BLaER1 treated with 17β-estradiol and CSF1 and Interleukin-3, amounts not matched to agents 10 nM and 100 nM (cell line): ENCODE data around the gene ZC3H7B.
"Not testable (repeated sequence)": the region's sequence is repeated elsewhere in the genome, so short reads cannot be mapped to it uniquely, and the experiment has no call there.

Experiments
- H3K27ac ChIP-seq, 11 experiments: shearing (Covaris generic); formaldehyde crosslinking; 2 replicates each; pipeline ENCODE4 v1.8.1; 2022
- H3K27me3 ChIP-seq, 11 experiments: shearing (Covaris generic); formaldehyde crosslinking; 2 replicates each; pipeline ENCODE4 v1.8.1; 2022
- H3K36me3 ChIP-seq, 11 experiments: shearing (Covaris generic); formaldehyde crosslinking; 2 replicates each; pipeline ENCODE4 v1.8.1; 2022
- H3K4me1 ChIP-seq, 10 experiments: shearing (Covaris generic); formaldehyde crosslinking; 2 replicates each; pipeline ENCODE4 v1.8.1; 2022
- H3K4me2 ChIP-seq, 11 experiments: shearing (Covaris generic); formaldehyde crosslinking; 2 replicates each; pipeline ENCODE4 v1.8.1; 2022
- H3K4me3 ChIP-seq, 10 experiments: shearing (Covaris generic); formaldehyde crosslinking; 2 replicates each; pipeline ENCODE4 v1.8.1; 2022
- H3K9ac ChIP-seq, 11 experiments: shearing (Covaris generic); formaldehyde crosslinking; 2 replicates each; pipeline ENCODE4 v1.8.1; 2022
- H3K9me3 ChIP-seq, 11 experiments: shearing (Covaris generic); formaldehyde crosslinking; replicated peaks in 1 of 11; 2 replicates each; pipeline ENCODE4 v1.8.1; 2022
- H4K20me1 ChIP-seq, 11 experiments: shearing (Covaris generic); formaldehyde crosslinking; 2 replicates each; pipeline ENCODE4 v1.8.1; 2022
- Cebpa-rat ChIP-seq, 11 experiments: shearing (Covaris generic); IDR thresholded peaks; 2 replicates each; pipeline ENCODE4 v1.8.1; 2022

ZC3H7B gene, protein sequence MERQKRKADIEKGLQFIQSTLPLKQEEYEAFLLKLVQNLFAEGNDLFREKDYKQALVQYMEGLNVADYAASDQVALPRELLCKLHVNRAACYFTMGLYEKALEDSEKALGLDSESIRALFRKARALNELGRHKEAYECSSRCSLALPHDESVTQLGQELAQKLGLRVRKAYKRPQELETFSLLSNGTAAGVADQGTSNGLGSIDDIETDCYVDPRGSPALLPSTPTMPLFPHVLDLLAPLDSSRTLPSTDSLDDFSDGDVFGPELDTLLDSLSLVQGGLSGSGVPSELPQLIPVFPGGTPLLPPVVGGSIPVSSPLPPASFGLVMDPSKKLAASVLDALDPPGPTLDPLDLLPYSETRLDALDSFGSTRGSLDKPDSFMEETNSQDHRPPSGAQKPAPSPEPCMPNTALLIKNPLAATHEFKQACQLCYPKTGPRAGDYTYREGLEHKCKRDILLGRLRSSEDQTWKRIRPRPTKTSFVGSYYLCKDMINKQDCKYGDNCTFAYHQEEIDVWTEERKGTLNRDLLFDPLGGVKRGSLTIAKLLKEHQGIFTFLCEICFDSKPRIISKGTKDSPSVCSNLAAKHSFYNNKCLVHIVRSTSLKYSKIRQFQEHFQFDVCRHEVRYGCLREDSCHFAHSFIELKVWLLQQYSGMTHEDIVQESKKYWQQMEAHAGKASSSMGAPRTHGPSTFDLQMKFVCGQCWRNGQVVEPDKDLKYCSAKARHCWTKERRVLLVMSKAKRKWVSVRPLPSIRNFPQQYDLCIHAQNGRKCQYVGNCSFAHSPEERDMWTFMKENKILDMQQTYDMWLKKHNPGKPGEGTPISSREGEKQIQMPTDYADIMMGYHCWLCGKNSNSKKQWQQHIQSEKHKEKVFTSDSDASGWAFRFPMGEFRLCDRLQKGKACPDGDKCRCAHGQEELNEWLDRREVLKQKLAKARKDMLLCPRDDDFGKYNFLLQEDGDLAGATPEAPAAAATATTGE

DNA sequence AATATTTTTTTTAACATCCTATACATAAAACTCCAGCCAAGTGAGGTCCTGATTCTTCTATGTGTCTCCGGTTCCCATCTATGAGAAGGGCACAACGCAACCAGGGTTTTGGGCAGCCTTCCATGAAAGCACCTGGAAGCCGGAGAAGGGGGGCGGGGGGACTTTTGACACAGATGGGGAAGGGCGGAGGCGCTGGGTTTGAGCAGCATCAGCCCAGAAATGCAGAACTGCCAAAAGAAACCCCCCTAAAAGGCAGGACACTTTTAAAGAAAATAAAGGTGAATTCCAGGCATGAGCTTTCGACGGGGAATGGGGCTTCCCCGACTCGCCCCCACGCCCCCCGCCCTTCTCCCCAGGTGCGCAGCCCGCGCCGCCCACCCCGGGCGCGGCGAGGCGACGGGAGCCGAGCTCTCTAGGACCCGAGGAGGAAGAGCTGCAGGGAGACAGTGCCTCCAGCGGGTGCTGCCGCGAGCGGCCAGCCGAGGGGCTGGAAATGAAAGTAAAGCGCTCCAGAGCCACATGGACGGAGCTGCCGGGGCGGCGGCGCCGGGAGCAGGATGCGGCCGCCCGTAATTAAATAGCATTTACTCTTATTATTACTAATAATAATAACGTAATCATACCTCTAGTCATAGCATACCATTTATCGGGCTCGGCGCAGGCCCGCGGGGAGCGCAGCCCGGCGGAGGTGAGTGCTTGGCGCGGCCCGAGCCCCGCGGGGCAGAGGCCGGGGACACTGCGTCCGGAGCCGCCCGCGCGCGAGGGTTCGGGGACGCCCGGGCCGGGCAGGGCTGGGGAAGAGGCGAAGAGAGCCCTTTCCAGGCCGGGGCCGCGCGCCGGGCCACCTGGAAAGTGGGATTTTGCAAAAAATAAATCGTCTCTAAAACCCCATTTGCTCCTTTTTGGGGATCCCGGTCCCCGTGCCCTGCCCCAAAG lies at the start of gene ZC3H7B:
Gene ZC3H7B (plus strand): TSS at position 441 of the 936 bp plus-strand sequence. CDS start 19,136 bp downstream, outside the sequence.
- TF ChIP-seq Cebpa-rat (IDR thresholded peaks at IDR 0.05), result no peak
- Histone ChIP-seq H3K4me1 (peaks cover 39 to 45% (median 44%) of the 10 kb centered on the region in 10 experiments), H3K36me3 (peaks cover 0 to 18% (median 10%) of the 10 kb centered on the region in 11 experiments; a peak in 16 of 22 replicates), H3K4me3 (peak within 1 kb of the TSS; percentile 83 to 100 (median 98)), H3K4me2 (peak within 1 kb of the TSS; percentile 82 to 98 (median 92)), H3K27ac (peak within 1 kb of the TSS; percentile 92 to 99 (median 97)), H4K20me1 (peaks cover 7 to 45% (median 38%) of the 10 kb centered on the region in 11 experiments; a peak in 20 of 22 replicates), H3K9me3 (0 out of 22 replicates have a peak, but pooled peaks cover 0 to 5% (median 0%) of the 10 kb centered on the region in 11 experiments), H3K9ac (peak within 1 kb of the TSS; percentile 97 to 100 (median 99)), H3K27me3 (no peaks in the 10 kb centered on the region)

DNA sequence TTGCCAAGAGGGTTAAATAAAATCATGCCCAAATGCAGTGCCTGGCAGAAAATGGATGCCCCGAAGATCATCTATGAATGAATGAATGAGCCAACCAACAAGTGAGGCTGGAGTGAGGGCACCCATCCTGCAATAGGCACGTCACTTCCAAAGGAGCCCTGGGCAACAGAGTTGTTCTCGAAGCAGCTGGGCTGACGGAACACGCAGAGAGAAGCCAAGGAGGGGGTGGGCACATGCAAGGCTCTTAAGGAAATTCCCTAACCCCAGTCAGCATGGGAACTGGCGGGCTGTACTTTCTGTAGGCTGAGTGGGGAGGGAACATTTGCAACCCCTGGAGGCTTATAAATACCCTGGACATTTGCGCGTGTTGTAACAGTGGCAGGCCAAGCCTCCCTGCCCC lies 49.0 kb upstream of the ZC3H7B start:
- TF ChIP-seq Cebpa-rat (IDR thresholded peaks at IDR 0.05), result no peak
- Histone ChIP-seq H3K27ac (no peak overlapping the region), H3K27me3 (no peaks in the 10 kb centered on the region), H3K4me2 (no peak overlapping the region), H3K4me3 (no peak overlapping the region), H4K20me1 (peaks cover 0 to 94% (median 47%) of the 10 kb centered on the region in 11 experiments; a peak in 15 of 22 replicates), H3K9ac (no peak overlapping the region), H3K36me3 (peaks cover 93 to 99% (median 98%) of the 10 kb centered on the region in 11 experiments), H3K9me3 (no peaks in the 10 kb centered on the region), H3K4me1 (peaks cover 0 to 11% (median 0%) of the 10 kb centered on the region in 10 experiments; a peak in 5 of 20 replicates)

DNA sequence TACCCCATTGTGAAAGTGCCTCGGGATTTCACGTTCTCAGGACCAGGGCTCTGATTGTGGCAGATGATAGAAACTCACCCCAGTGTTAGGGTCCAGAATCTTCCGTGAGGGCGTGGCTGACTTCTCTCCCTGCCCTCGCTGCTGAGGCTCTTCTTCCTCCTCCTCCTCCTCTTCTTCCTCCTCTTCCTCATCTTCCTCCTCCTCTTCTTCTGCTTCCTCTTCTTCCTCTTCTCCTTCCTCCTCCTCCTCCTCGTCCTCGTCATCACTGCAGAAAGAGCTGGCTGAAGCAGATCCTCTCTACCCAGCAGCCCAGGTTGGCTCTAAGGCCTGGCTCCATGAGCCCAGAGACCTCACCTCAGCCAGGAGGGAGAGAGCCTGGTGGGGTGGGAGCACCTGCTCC lies 47.1 kb upstream of the ZC3H7B start:
- Histone ChIP-seq H3K27me3 (no peaks in the 10 kb centered on the region), H4K20me1 (peaks cover 0 to 93% (median 47%) of the 10 kb centered on the region in 11 experiments; a peak in 15 of 22 replicates), H3K36me3 (peaks cover 95 to 100% (median 98%) of the 10 kb centered on the region in 11 experiments), H3K4me3 (no peak overlapping the region), H3K27ac (0 out of 22 replicates have a peak overlapping the region, but pooled peaks of 1 of the 11 experiments have one; percentile 6), H3K4me2 (peak overlapping the region in 2 of 11 experiments; percentile 42 to 55; a peak in 3 of 22 replicates), H3K9ac (no peak overlapping the region), H3K4me1 (peaks cover 0 to 11% (median 0%) of the 10 kb centered on the region in 10 experiments; a peak in 5 of 20 replicates), H3K9me3 (no peaks in the 10 kb centered on the region)
- TF ChIP-seq Cebpa-rat (IDR thresholded peaks at IDR 0.05), result no peak

DNA sequence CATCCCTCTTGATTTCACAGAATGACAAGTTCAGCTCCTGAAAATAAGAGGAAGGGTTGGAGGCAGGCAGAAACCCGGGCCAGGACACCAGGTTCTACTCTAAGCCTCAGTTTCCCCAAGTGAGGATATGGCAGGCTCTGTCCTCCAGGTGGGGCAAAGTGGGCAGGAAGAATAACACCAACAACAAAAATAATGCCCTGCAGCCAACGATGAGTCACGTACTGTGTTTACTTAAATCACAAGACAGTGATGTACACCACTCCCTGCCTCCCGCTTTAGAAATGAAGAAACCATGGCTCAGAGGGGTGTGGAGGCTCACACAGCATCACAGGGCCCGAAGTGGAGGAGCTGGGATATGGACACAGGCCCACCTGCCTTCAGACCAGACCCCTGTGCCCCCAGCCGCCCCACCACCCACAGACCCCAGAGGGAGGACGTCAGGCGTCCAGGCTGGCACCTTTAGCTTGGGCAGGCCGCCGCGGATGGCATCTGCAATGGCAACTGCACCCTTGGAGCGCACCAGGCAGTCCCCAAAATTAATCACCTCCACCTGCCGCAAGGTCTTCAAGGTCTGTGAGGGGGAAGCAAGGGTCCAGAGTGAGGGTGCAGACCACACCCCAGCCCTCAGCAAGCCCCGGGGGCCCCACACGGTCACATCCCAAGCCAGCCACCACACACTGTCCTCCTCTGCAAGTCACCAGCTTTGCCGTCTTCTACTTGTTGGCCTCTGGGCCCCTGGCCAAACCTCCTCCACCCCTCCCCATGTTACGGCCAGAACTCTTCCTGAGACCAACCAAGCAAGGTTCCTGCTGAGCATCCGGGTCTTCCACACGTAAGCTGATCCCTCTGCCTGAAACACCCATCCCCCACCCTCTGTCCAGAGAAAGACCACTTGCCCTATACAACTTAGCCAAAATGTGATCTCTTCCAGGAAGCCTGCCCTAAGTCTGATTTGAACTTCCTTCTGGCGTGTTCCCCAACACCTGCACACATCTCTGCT lies 44.8 kb upstream of the ZC3H7B start:
- no peaks in the 10 kb centered on the region for H3K27me3 ChIP-seq
- H3K36me3 ChIP-seq, result peaks cover 95 to 100% (median 98%) of the 10 kb centered on the region in 11 experiments
- H3K4me1 ChIP-seq, result peaks cover 0 to 11% (median 0%) of the 10 kb centered on the region in 10 experiments; a peak in 5 of 20 replicates
- 0 out of 22 replicates have a peak overlapping the region, but pooled peaks of 1 of the 11 experiments have one; percentile 7 for H3K4me2 ChIP-seq
- peaks cover 0 to 93% (median 56%) of the 10 kb centered on the region in 11 experiments; a peak in 16 of 22 replicates for H4K20me1 ChIP-seq
- H3K4me3 ChIP-seq, result no peak overlapping the region
- no peak overlapping the region for H3K9ac ChIP-seq
- no peak for TF ChIP-seq Cebpa-rat (IDR thresholded peaks at IDR 0.05)
- no peak overlapping the region for H3K27ac ChIP-seq
- H3K9me3 ChIP-seq, result no peaks in the 10 kb centered on the region

DNA sequence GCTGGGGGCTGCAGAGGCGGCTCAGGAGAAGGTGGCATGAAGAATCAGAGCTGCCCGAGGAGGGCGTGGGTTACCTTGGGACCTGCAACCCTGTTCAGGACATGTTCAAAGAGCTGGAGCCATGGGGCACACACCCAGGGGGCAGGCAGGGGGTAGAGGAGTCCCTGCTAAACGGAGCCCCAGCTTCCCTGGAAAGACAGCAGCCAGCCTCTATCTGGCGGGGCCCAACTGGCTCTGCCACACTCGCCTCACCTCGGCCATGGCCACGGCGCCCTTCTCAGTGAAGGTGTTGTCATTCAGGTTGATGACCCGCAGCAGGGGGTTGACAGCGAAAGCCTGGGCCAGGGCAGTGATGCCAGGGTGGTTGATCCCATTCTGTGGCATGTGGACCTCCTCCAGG lies 43.6 kb upstream of the ZC3H7B start:
- H4K20me1 ChIP-seq, result peaks cover 0 to 97% (median 62%) of the 10 kb centered on the region in 11 experiments; a peak in 16 of 22 replicates
- no peaks in the 10 kb centered on the region for H3K9me3 ChIP-seq
- H3K27ac ChIP-seq, result no peak overlapping the region
- no peak overlapping the region for H3K4me2 ChIP-seq
- peaks cover 0 to 11% (median 0%) of the 10 kb centered on the region in 10 experiments; a peak in 5 of 20 replicates for H3K4me1 ChIP-seq
- no peak overlapping the region for H3K4me3 ChIP-seq
- H3K9ac ChIP-seq, result 0 out of 22 replicates have a peak overlapping the region, but pooled peaks of 1 of the 11 experiments have one; percentile 8
- H3K36me3 ChIP-seq, result peaks cover 95 to 100% (median 98%) of the 10 kb centered on the region in 11 experiments
- no peak for TF ChIP-seq Cebpa-rat (IDR thresholded peaks at IDR 0.05)
- H3K27me3 ChIP-seq, result no peaks in the 10 kb centered on the region

DNA sequence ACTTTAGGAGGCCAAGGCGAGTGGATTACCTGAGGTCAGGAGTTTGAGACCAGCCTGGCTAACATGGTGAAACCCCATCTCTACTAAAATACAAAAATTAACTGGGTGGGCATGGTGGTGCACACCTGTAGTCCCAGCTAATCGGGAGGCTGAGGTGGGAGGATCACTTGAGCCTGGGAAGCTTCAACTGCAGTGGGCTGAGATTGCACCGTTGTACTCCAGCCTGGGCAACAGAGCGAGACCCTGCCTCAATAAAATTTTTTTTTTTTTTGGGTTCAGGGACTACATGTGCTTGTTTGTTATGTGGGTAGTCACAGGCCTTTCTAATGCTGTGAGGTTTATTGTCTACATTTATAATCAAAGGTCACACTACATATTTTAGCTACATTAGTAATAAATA lies 41.6 kb upstream of the ZC3H7B start:
- peaks cover 0 to 97% (median 72%) of the 10 kb centered on the region in 11 experiments; a peak in 16 of 22 replicates for H4K20me1 ChIP-seq
- not testable (repeated sequence) for H3K27me3 ChIP-seq, H3K4me1 ChIP-seq, H3K9me3 ChIP-seq, H3K27ac ChIP-seq, H3K9ac ChIP-seq, H3K4me2 ChIP-seq, H3K4me3 ChIP-seq
- peaks cover 97 to 100% (median 99%) of the 10 kb centered on the region in 11 experiments for H3K36me3 ChIP-seq

DNA sequence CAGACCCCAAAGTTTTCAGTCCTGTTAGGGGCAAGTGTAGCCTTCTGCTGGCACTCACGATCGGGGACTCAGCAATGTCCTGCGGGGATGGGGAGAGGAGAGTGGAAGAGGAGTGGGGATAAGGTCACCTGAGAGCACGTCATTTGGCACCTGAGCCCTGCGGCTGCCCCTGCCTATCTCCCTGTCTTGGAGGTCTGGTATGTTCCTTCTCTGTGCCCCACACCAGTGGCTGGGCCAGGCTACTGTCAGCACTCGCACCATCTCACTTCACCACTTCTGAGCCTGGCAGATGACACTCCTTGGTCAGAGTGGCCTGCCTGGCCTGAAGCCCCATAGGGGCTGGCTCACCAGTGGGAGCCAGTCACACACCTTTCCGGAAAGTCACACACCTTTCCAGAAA lies 40.5 kb upstream of the ZC3H7B start:
- TF ChIP-seq Cebpa-rat (IDR thresholded peaks at IDR 0.05), result no peak
- Histone ChIP-seq H4K20me1 (peaks cover 0 to 98% (median 82%) of the 10 kb centered on the region in 11 experiments; a peak in 17 of 22 replicates), H3K9ac (no peak overlapping the region), H3K4me1 (0 out of 20 replicates have a peak, but pooled peaks cover 0 to 7% (median 0%) of the 10 kb centered on the region in 10 experiments), H3K27me3 (no peaks in the 10 kb centered on the region), H3K4me3 (no peak overlapping the region), H3K4me2 (no peak overlapping the region), H3K9me3 (no peaks in the 10 kb centered on the region), H3K27ac (no peak overlapping the region), H3K36me3 (peaks cover 97 to 100% (median 99%) of the 10 kb centered on the region in 11 experiments)
